Activated T-cell treated with anti-CD3 and anti-CD28 coated beads, Interleukin-2, amount 50 U/mL, for 4 hours (primary cell): ENCODE data around the gene GPRC5A. TPM values are rescaled to one million over a fixed set of nuclear protein-coding genes. Genes with fewer than 3 reads are reported as not detected.

Experiments
- ATAC-seq, 2 donors: fragments of 200-7000 bp; cut with Tn5 transposase; one replicate each; pipeline ENCODE4 v1.10.0; 2021
- DNase-seq: peaks from one replicate; pipeline ENCODE4 v3.0.0-alpha.2; 2020
- H3K27me3 Mint-ChIP-seq: one replicate; pipeline ENCODE4 v1.8.0; 2021; ENCODE audit warnings: low read depth, mixed read lengths
- H3K36me3 Mint-ChIP-seq: one replicate; pipeline ENCODE4 v1.8.0; 2022; ENCODE audit warnings: mixed read lengths; ENCODE audit not compliant: insufficient read depth
- H3K4me1 Mint-ChIP-seq: one replicate; pipeline ENCODE4 v1.8.0; 2021; ENCODE audit warnings: low read depth, mixed read lengths
- H3K4me3 Mint-ChIP-seq: one replicate; pipeline ENCODE4 v1.8.0; 2021; ENCODE audit warnings: mild to moderate bottlenecking, moderate library complexity, mixed read lengths
- H3K9me3 Mint-ChIP-seq: one replicate; pipeline ENCODE4 v1.8.0; 2021; ENCODE audit warnings: mixed read lengths
- total RNA-seq, 3 donors: library from RNA; stranded (reverse); gene quantifications; one replicate each; pipeline ENCODE4 v1.2.1, GENCODE V29; 2021

Gene GPRC5A
- total RNA-seq, 3 donors from 2014 or later, result 0.30 to 0.86 (median 0.50) TPM

DNA sequence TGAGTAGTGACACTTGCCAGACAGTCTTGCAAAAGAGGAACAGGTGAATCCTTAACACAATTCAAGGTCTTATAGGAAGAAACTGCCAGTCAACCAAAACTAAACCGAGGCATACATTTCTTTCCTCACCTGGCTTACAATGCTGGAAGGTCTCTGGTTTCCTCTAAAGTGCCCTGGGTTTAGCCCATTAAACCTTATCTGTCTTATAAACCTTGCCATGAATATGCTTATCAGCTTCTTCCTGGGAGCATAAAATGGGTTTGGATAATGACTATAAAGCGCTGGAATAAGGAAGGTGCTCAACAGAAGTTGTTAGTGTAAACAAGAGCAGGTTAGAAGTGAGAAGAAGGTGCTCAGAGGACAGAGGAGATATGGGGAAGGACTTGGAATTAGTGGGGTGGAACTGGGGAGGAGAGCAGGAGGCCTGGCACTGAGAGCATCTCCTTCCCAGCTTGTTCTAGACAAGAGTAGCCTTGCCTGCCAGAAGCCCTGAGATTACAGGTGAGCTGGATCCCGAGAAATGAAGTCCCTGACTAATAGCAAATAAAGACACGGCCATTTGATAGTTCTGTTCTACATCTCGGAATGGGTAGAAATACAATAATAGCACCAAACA, 14.1 kb upstream of the GPRC5A start:
- H3K4me3 Mint-ChIP-seq, result no peak overlapping the region
- ATAC-seq, result no peak
- peaks cover 6% of the 10 kb centered on the region for H3K4me1 Mint-ChIP-seq
- no peaks in the 10 kb centered on the region for H3K9me3 Mint-ChIP-seq
- peaks cover 7% of the 10 kb centered on the region for H3K27me3 Mint-ChIP-seq
- no peaks in the 10 kb centered on the region for H3K36me3 Mint-ChIP-seq
- no peak for DNase-seq

DNA sequence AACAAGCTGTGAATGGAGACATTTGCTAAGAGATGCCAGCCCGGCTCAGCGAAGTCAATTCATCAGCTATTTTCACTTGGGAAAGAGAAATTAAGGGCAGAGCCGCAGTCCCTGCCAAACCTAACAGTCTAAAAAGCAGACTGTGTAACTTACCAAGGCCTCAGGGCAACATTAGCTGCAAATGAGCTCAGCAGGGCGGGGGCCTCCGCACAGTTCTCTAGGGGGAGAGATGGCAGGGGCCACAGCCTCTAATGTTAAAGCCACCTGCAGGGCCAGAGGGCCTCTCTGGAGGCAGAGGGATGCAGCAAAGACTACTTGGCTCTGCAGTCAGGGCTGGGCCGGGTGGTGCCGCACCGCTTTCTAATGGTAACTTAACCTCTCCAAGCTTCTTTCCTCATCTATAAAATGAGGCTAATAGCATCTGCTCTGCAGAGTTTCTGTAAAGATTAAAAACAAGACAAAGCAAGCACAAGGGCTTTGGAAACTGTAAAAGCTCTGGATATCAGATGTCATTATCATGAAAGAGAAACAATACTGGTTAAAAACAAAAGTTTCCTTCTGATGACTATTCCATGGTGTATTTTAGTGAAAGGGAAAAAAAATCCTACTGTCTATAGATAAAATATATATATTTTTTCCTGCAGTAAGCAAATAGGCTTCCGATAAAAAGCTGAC, 13.4 kb upstream of the GPRC5A start:
- H3K27me3 Mint-ChIP-seq, result peaks cover 7% of the 10 kb centered on the region
- ATAC-seq, result no peak
- no peak for DNase-seq
- no peaks in the 10 kb centered on the region for H3K9me3 Mint-ChIP-seq
- H3K4me1 Mint-ChIP-seq, result peaks cover 6% of the 10 kb centered on the region
- no peaks in the 10 kb centered on the region for H3K36me3 Mint-ChIP-seq
- no peak overlapping the region for H3K4me3 Mint-ChIP-seq

DNA sequence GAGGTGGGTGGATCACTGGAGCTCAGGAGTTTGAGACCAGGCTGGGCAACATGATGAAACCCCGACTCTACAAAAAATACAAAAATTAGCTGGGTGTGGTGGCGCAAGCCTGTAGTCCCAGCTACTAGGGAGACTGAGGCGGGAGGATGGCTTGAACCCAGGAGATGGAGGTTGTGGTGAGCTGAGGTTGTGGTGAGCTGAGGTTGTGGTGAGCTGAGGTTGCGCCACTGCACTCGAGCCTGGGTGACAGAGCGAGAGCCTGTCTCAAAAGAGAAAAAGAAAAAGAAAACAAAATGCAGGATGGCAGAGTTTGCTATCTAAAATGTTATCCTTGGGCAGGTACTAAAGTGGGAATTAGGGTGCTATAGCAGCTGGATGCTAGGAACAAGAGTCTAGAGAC, 10.8 kb upstream of the GPRC5A start:
- H3K27me3 Mint-ChIP-seq, result peaks cover 7% of the 10 kb centered on the region
- no peak overlapping the region for H3K4me3 Mint-ChIP-seq
- H3K9me3 Mint-ChIP-seq, result no peaks in the 10 kb centered on the region
- ATAC-seq (no peak), DNase-seq (no peak)
- H3K4me1 Mint-ChIP-seq, result peaks cover 6% of the 10 kb centered on the region
- no peaks in the 10 kb centered on the region for H3K36me3 Mint-ChIP-seq

DNA sequence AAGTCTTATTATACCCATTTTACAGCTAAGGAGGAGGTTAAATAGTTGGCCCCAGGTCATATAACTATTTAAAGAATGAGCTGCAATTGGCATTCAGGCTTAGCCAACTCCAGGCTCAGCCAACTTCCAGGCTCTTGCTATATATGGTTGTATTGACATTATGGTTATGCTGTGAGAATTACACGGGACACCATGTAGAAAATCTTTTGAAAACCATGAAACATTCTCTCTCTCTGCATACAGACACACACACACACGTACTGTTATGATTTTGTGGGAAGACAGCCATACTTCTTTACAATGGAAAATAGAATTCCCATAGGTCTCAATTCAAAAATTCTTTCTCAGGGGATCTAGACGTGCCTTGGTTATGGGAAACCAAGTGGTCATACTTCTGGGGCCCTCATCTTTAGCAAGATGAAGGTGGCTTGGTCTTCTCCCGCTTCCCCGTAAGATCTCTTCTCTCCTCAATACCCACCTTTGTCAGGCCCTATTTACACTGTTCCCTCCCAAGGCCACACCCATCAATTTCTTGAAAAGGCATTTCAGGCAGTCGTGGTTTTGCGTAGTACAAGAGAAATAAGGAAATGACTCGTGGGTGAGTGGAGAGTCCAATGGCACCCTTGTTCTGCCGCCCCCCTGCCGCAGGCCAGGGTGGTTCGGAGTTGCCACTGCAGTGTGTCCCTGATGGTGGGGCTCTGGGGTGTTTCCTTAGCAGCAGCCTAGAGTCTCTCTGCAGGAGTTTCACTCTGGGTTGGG, 10.0 kb upstream of the GPRC5A start:
- no peak overlapping the region for H3K4me3 Mint-ChIP-seq
- H3K36me3 Mint-ChIP-seq, result no peaks in the 10 kb centered on the region
- peaks cover 7% of the 10 kb centered on the region for H3K27me3 Mint-ChIP-seq
- peaks cover 6% of the 10 kb centered on the region for H3K4me1 Mint-ChIP-seq
- DNase-seq, result no peak
- ATAC-seq, result no peak
- H3K9me3 Mint-ChIP-seq, result no peaks in the 10 kb centered on the region

DNA sequence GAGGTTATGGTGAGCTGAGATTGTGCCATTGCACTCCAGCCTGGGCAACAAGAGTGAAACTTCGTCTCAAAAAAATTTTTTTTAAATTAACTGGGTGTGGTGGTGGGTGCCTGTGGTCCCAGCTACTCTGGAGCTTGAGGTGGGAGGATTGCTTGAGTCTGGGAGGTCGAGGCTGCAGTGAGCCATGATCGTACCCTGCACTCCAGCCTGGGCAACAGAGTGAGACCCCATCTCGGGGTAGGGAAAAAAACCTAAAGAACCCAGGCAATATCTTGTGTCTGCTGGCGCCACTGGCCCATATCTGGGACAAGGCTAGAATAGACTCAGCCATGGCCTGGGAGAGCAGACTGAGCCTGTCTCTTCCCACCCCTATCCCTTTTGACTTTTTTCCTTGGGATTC, 9.1 kb upstream of the GPRC5A start:
- DNase-seq (no peak), ATAC-seq (no peak)
- Mint-ChIP-seq H3K4me3 (no peak overlapping the region), H3K36me3 (no peaks in the 10 kb centered on the region), H3K27me3 (peaks cover 7% of the 10 kb centered on the region), H3K9me3 (no peaks in the 10 kb centered on the region), H3K4me1 (peaks cover 6% of the 10 kb centered on the region)

DNA sequence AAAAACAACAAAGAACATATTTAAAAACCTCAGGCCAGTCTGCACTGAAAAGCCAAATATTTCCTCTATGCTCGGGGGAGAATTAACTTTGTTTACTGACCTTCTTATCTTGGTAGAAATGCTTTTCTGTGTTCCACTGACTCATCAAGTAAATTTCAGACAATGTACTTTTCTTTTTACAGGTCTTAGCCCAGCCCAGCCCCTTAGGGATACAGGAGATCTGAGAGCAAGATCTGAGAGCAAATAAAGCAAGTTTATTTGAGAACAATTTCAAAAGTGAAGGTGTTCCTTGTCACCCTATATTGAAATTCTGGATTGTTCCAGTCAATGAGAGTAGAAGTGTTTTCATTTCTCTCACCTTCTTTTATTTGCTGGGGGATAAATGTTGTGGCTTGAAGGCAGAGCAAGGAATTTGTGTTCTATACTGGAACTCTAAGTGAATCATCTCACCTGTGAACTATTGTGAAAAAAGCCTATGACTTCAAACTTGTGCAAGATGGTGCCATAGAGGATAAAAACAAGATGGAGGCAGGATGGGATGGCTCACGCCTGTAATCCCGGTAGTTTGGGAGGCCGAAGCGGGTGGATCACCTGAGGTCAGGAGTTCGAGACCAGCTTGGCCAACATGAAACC, 7.9 kb upstream of the GPRC5A start:
- peaks cover 6% of the 10 kb centered on the region for H3K4me1 Mint-ChIP-seq
- no peaks in the 10 kb centered on the region for H3K9me3 Mint-ChIP-seq
- no peak overlapping the region for H3K4me3 Mint-ChIP-seq
- ATAC-seq, result no peak
- H3K36me3 Mint-ChIP-seq, result no peaks in the 10 kb centered on the region
- H3K27me3 Mint-ChIP-seq, result peaks cover 13% of the 10 kb centered on the region
- no peak for DNase-seq

DNA sequence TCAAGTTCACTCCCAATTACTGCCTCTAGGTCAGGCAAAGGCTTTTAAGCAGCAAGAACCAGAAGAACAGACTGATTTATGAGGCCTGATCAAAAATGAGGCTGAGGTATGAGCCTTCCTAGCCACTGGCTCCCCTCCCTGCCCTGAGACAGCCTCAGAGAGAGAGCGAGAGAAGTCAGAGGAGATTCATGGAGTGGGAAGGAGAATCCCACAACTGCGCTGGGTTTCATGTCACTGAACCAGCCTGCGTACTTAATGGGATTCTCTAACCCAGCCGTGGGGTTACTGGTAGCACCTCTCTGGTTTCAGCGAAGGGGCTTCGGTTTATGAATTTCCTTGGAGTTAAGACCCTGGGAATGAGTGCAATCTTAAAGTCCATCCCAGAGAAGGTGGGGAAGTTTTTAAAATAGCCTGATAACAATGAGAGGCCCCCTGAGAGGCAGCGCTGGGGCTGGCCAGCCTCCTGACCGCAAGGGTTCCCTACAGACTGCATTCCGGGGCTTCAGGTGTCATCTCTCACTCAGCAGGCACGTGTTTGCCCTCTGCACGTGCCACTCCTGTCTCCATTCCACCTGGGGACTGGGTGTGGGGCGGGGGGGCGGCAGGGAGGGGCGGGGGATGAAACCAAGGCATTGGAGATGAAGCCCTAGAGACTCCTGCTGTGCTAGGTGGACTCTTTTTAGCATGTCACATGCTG, 6.1 kb upstream of the GPRC5A start:
- H3K27me3 Mint-ChIP-seq, result peaks cover 24% of the 10 kb centered on the region
- no peak for ATAC-seq
- no peaks in the 10 kb centered on the region for H3K36me3 Mint-ChIP-seq
- no peaks in the 10 kb centered on the region for H3K9me3 Mint-ChIP-seq
- DNase-seq, result no peak
- H3K4me1 Mint-ChIP-seq, result peaks cover 6% of the 10 kb centered on the region
- H3K4me3 Mint-ChIP-seq, result no peak overlapping the region

DNA sequence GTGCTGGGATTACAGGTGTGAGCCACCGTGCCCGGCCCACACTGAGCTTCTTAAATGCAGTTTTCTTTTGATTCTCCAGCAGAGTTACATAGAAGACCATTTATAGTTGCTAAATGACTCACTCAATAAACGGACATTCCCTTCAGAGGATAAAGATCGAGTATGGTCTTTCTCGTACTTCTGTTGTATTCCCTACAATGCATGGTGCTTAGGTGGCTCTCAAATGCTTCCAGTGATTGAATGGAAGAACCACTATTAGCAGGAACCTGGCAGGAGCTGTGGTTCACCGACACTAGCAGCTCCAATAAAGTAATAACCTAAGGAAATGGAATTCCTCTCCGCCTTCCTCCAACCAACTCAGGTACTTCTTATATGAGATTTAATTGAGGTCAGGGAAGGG, 3.9 kb upstream of the GPRC5A start:
- no peak for DNase-seq
- Mint-ChIP-seq H3K27me3 (peaks cover 30% of the 10 kb centered on the region), H3K9me3 (no peaks in the 10 kb centered on the region), H3K36me3 (no peaks in the 10 kb centered on the region), H3K4me1 (peaks cover 7% of the 10 kb centered on the region), H3K4me3 (no peak overlapping the region)
- ATAC-seq, result no peak

DNA sequence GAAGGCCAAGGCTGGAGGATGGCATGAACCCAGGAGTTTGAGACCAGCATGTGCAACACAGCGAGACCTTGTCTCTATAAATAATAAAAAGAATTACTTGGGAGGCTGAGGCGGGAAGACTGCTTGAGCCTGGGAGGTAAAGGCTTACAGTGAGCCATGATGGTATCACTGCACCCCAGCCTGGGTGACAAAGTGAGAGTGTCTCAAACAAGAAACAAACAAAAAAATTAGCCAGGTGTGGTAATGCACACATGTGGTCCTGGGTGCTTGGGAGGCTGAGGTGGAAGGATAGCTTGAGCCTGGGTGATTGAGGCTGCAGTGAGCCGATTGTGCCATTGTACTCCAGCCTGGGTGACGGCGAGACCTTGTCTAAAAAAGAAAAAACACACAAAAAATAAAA, 1.7 kb upstream of the GPRC5A start:
- Mint-ChIP-seq H3K4me1 (peaks cover 7% of the 10 kb centered on the region), H3K36me3 (no peaks in the 10 kb centered on the region), H3K27me3 (peaks cover 42% of the 10 kb centered on the region), H3K4me3 (no peak overlapping the region), H3K9me3 (no peaks in the 10 kb centered on the region)
- DNase-seq (no peak), ATAC-seq (no peak)

DNA sequence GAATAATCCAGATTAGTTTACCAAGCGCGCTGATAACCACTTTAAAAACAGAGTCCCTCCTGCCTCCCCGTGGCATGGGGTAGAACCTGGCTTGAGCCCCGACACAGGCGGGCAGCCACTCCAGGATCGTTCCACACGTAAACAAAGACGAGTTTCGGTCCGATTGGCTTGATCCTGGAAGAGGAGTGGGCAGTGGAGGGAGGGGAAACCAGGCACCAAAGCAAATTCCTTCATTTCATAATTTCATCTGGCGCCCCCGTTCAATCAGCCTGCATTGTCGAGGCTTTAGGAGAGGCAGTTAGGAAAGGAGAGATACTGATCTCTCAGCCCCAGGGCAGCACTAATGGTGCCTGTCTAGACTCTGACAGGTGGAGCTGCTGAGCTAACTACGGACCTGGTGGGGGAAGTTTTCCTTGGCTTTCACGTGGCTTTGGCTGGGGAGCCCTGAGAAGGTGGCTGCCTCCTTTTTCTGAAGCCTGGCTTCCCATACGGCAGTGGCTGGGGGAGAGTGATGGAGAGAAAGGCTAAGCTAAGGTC, 751 bp upstream of the GPRC5A start:
- ATAC-seq (peak; percentile 68 to 76), DNase-seq (peak; percentile 20)
- Mint-ChIP-seq H3K9me3 (no peaks in the 10 kb centered on the region), H3K27me3 (peaks cover 42% of the 10 kb centered on the region), H3K4me1 (peaks cover 7% of the 10 kb centered on the region), H3K4me3 (peak overlapping the region; percentile 74), H3K36me3 (no peaks in the 10 kb centered on the region)

DNA sequence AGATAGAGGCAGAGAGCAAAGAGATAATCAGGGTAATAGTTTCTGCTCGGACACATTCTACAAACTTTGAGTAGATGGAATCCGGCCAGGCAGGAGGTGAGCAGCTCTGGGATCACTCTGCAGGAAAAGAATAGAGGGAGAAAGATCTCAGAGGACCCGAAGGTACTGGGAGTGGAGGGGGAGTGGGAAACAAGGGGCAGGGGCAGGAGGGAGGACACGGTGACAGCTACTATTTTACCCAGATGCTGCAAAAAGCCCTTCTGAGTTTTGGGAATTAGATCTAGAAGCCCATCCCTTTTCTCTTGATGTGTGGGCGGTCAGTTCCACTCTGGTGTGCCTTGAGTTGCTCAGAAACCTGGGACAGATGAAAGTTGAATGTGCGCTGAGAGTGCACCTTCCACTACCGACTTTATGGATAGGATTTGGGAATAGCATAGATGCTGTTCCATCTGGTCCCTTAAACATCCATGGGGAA, 556 bp downstream of the GPRC5A start:
- Mint-ChIP-seq H3K9me3 (no peaks in the 10 kb centered on the region), H3K36me3 (no peaks in the 10 kb centered on the region), H3K4me1 (peaks cover 7% of the 10 kb centered on the region), H3K27me3 (peaks cover 42% of the 10 kb centered on the region), H3K4me3 (peak overlapping the region; percentile 72)
- DNase-seq (no peak), ATAC-seq (no peak)

DNA sequence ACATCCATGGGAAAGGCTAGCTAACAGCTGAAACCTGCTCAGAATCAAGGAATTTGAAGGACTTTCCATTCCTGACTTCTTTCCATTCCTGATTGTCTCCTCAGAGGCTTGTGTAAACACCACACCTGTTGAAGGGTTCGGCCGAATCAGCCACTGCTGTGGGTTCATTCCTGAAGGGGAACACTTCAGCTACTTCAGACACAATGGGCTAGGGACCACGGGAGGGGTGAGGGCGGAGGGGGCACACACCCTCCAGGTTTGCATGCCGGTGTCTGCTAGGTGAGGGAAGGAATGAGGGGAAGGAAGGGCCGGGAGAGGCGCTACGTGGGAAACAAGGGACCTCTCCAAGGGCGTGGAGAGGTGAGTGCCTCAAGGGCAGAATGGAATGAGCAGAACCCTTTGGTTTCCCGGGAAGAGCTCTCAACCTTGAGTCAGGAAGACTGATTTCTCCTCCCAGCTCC, 1.3 kb downstream of the GPRC5A start:
- ATAC-seq (no peak), DNase-seq (no peak)
- peaks cover 46% of the 10 kb centered on the region for H3K27me3 Mint-ChIP-seq
- H3K9me3 Mint-ChIP-seq, result no peaks in the 10 kb centered on the region
- H3K36me3 Mint-ChIP-seq, result no peaks in the 10 kb centered on the region
- H3K4me3 Mint-ChIP-seq, result no peak overlapping the region
- peaks cover 7% of the 10 kb centered on the region for H3K4me1 Mint-ChIP-seq

DNA sequence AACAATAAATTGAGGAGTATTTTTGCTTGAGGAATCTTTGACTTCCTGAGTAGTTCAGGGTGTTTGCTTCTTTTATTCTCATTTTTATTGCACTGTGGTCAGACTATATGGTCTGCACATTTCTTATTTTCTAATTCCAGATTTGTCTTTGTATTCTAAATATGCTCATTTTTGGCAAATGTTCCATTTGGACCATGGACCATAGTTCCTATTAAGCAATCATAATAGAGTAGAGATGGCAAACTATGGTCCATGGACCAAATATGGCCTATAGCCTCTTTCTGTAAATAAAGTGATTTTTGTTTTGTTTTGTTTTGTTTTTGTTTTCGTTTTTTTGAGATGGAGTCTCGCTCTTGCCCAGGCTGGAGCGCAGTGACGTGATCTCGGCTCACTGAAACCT, 2.1 kb downstream of the GPRC5A start:
- peaks cover 45% of the 10 kb centered on the region for H3K27me3 Mint-ChIP-seq
- DNase-seq, result no peak
- H3K36me3 Mint-ChIP-seq, result no peaks in the 10 kb centered on the region
- H3K4me1 Mint-ChIP-seq, result peaks cover 7% of the 10 kb centered on the region
- no peak for ATAC-seq
- no peaks in the 10 kb centered on the region for H3K9me3 Mint-ChIP-seq
- no peak overlapping the region for H3K4me3 Mint-ChIP-seq

DNA sequence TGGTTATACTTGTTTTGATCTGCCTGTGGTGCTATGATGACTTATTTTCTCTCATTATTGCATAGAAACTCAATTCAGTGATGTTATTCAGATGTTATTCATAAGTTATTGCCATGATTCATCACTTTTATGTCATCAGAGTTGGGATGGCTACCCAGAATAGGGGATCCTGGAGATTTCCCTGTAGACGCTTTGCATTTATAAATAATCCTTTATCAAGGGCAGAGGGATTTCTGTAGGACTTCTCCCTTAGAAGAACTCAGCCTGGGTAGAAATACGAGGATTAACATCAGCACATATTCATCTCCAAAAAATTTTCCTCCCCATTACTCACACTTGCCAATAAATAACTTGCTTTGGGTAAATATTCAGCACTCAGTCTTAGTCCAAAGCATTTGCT, 4.9 kb downstream of the GPRC5A start:
- Mint-ChIP-seq H3K36me3 (no peaks in the 10 kb centered on the region), H3K4me3 (no peak overlapping the region), H3K9me3 (no peaks in the 10 kb centered on the region), H3K27me3 (peaks cover 33% of the 10 kb centered on the region), H3K4me1 (peaks cover 15% of the 10 kb centered on the region)
- DNase-seq (no peak), ATAC-seq (no peak)
